Endothelial cell of hepatic sinusoid (primary cell): ENCODE measurements around the gene TMEM52.

Source experiments
- in situ Hi-C: cut with HindIII; loops from 2 replicates; pipeline ENCODE4 v1.10.0; 2017; ENCODE audit warnings: low sequenced_read_pairs

The TMEM52 gene

GRCh38 chr1:1876335-1876930 is 42.6 kb downstream of the TMEM52 start:
- in situ Hi-C loops, result no loop called here

GRCh38 chr1:1875932-1876331 is 43.1 kb downstream of the TMEM52 start:
- in situ Hi-C loops, result no loop called here

GRCh38 chr1:1874901-1875300 is 44.2 kb downstream of the TMEM52 start:
- in situ Hi-C loops, result no loop called here

- in situ Hi-C loops, result no loop called here
Measured at GRCh38 chr1:1873186-1873585, 45.9 kb downstream of the TMEM52 start.

- in situ Hi-C loops, result no loop called here
Measured at GRCh38 chr1:1872329-1872994, 46.6 kb downstream of the TMEM52 start.

- in situ Hi-C loops, result no loop called here
Measured at GRCh38 chr1:1869469-1869868, 49.6 kb downstream of the TMEM52 start.
